HCT116 (cell line): ENCODE measurements around the gene ZNF862. TPM values are rescaled to one million over a fixed set of nuclear protein-coding genes. Genes with fewer than 3 reads are reported as not detected.

Source experiments
- ATAC-seq: fragments of 200-7000 bp; cut with Tn5 transposase; 2 replicates; pipeline ENCODE4 v1.9.1; 2020; ENCODE audit warnings: mild to moderate bottlenecking, moderate library complexity
- BruUV-seq: library from RNA; stranded (reverse); fragments of 400-500 nt; replicated peaks from 2 replicates; lab custom pipeline; 2021; lab: Mats Ljungman, UMichigan
- CTCF ChIA-PET: fragments of 300-600 bp; sonication (Branson Sonifier 250); formaldehyde crosslinking; loops from one replicate; lab custom pipeline; 2021; ENCODE audit warnings: antibody characterized with exemption; lab: Charles Lee
- POLR2A ChIA-PET: fragments of 300-600, 350-600 bp; sonication (Branson Sonifier 250); formaldehyde crosslinking; loops from one replicate; lab custom pipeline; 2021; ENCODE audit warnings: antibody characterized with exemption; lab: Charles Lee
- RAD21 ChIA-PET, 2 experiments: fragments of 300-600 bp; sonication (Branson Sonifier 250); formaldehyde crosslinking; loops; one replicate each; lab custom pipeline; 2023; ENCODE audit warnings: low total read pairs in 2 of 2; ENCODE audit not compliant: uncharacterized antibody in 2 of 2, unreplicated experiment in 2 of 2, low non-redundant PET in 1 of 2; lab: Charles Lee
- DNase-seq: peaks from one replicate; pipeline ENCODE4 v3.0.0-alpha.2; 2010; ENCODE audit warnings: low read depth, low spot score
- H2AFZ ChIP-seq: fragments of 200-600 bp; shearing (Covaris generic), sonication (generic); 2 replicates; pipeline ENCODE4 v1.6.1; 2017; ENCODE audit warnings: low read depth, mixed run types, mixed read lengths, antibody characterized with exemption, low read length; ENCODE audit not compliant: poor library complexity, severe bottlenecking
- H3K27ac ChIP-seq: 2 replicates; pipeline ENCODE4 v1.5.1; 2012; ENCODE audit warnings: low read depth, low read length
- H3K27me3 ChIP-seq: fragments of 200-600 bp; sonication (generic); 2 replicates; pipeline ENCODE4 v1.6.1; 2016; ENCODE audit warnings: mixed run types, low read length, mixed read lengths; ENCODE audit not compliant: insufficient read depth
- H3K36me3 ChIP-seq, 2 experiments: fragments of 200-500 bp in 1 of 2; fragments of 200-600 bp in 1 of 2; sonication (Bioruptor generic) in 1 of 2; sonication (generic) in 1 of 2; 2 replicates each; pipeline versions ENCODE4 v1.5.1 to v1.6.1; 2014 to 2016; ENCODE audit warnings: low read length in 2 of 2, inconsistent platforms in 1 of 2, mixed read lengths in 1 of 2, mixed run types in 1 of 2; ENCODE audit not compliant: insufficient read depth in 2 of 2, control insufficient read depth in 1 of 2
- H3K4me1 ChIP-seq, 2 experiments: fragments of 200-600 bp in 1 of 2; sonication (generic) in 1 of 2; 2 replicates each; pipeline versions ENCODE4 v1.5.1 to v1.6.1; 2012 to 2017; ENCODE audit warnings: low read length in 2 of 2, inconsistent platforms in 1 of 2, mild to moderate bottlenecking in 1 of 2, mixed read lengths in 1 of 2, mixed run types in 1 of 2, moderate library complexity in 1 of 2; ENCODE audit not compliant: insufficient read depth in 2 of 2, control insufficient read depth in 1 of 2
- H3K4me2 ChIP-seq: fragments of 200-600 bp; sonication (generic); 2 replicates; pipeline ENCODE4 v1.6.1; 2017; ENCODE audit warnings: mixed run types, low read length, mixed read lengths
- H3K4me3 ChIP-seq, 2 experiments: fragments of 200-600 bp in 1 of 2; sonication (generic) in 1 of 2; replicated peaks in 1 of 2; 2 replicates each; pipeline ENCODE4 v1.5.1; 2011 to 2016; ENCODE audit warnings: low read length in 2 of 2, control low read depth in 1 of 2, low read depth in 1 of 2, mild to moderate bottlenecking in 1 of 2, mixed read lengths in 1 of 2, mixed run types in 1 of 2
- H3K79me2 ChIP-seq: fragments of 200-600 bp; sonication (generic); 2 replicates; pipeline ENCODE4 v1.6.1; 2017; ENCODE audit warnings: mild to moderate bottlenecking, mixed run types, low read length, moderate library complexity, mixed read lengths; ENCODE audit not compliant: insufficient read depth
- H3K9ac ChIP-seq: fragments of 200-600 bp; sonication (generic); 2 replicates; pipeline ENCODE4 v1.6.1; 2016; ENCODE audit warnings: low read length, mixed read lengths
- H3K9me2 ChIP-seq: fragments of 200-600 bp; sonication (generic), shearing (Covaris generic); 2 replicates; pipeline ENCODE4 v1.6.1; 2017; ENCODE audit warnings: mixed run types, mild to moderate bottlenecking, moderate library complexity; ENCODE audit not compliant: insufficient read depth
- H3K9me3 ChIP-seq, 2 experiments: fragments of 200-500 bp in 1 of 2; fragments of 200-600 bp in 1 of 2; sonication (Bioruptor generic) in 1 of 2; sonication (generic) in 1 of 2; 2 replicates each; pipeline ENCODE4 v1.6.1; 2014 to 2017; ENCODE audit warnings: low read length in 2 of 2, mixed read lengths in 2 of 2, inconsistent platforms in 1 of 2, low read depth in 1 of 2, mild to moderate bottlenecking in 1 of 2, mixed run types in 1 of 2, moderate library complexity in 1 of 2; ENCODE audit not compliant: control insufficient read depth in 1 of 2, insufficient read depth in 1 of 2
- H4K20me1 ChIP-seq: fragments of 200-600 bp; sonication (generic), shearing (Covaris generic); 2 replicates; pipeline ENCODE4 v1.6.1; 2017; ENCODE audit warnings: mixed run types, mild to moderate bottlenecking, moderate library complexity; ENCODE audit not compliant: insufficient read depth
- EZH2 ChIP-seq: fragments of 200-600 bp; sonication (generic); IDR thresholded peaks from 2 replicates; pipeline ENCODE4 v1.6.1; 2017; ENCODE audit warnings: antibody characterized with exemption, mixed run types
- JUND ChIP-seq: IDR thresholded peaks from 2 replicates; pipeline ENCODE4 v1.6.1; 2012
- POLR2AphosphoS5 ChIP-seq: IDR thresholded peaks from 2 replicates; pipeline ENCODE4 v1.6.1; 2011; ENCODE audit warnings: mild to moderate bottlenecking, low read depth, low read length, moderate library complexity
- SRF ChIP-seq: IDR thresholded peaks from 2 replicates; pipeline ENCODE4 v1.6.1; 2012; ENCODE audit warnings: low read depth
- YY1 ChIP-seq: IDR thresholded peaks from 2 replicates; pipeline ENCODE4 v1.6.1; 2011; ENCODE audit warnings: low read length, low read depth, moderate library complexity, mild to moderate bottlenecking; ENCODE audit not compliant: insufficient replicate concordance; ENCODE audit errors: extremely low read depth
- ZFX ChIP-seq: fragments of 450-650 bp; IDR thresholded peaks from 2 replicates; pipeline ENCODE4 v1.6.1; 2017
- intact Hi-C: fragments of 100-400 bp; cut with micrococcal nuclease; formaldehyde crosslinking; loops from 2 replicates; pipeline ENCODE4 v1.10.0; 2022
- total RNA-seq: library from RNA; stranded (reverse); gene quantifications from one replicate; pipeline ENCODE4 v1.2.1, GENCODE V29; 2021; ENCODE audit not compliant: unreplicated experiment

Gene ZNF862
- total RNA-seq, 1 experiment from 2014 or later: 8.5 TPM

- Histone ChIP-seq H3K4me2 (no peak overlapping the region), H3K79me2 (no peaks in the 10 kb centered on the region), H3K4me3 (no peak overlapping the region), H2AFZ (no peak overlapping the region), H3K36me3 (no peaks in the 10 kb centered on the region), H3K4me1 (peaks cover 9 to 25% of the 10 kb centered on the region in 2 experiments; a peak in 3 of 4 replicates), H3K9me3 (no peaks in the 10 kb centered on the region), H3K27ac (no peak overlapping the region), H3K9ac (no peak overlapping the region), H3K27me3 (no peaks in the 10 kb centered on the region)
- ChIA-PET POLR2A (no interaction called here), CTCF (no interaction called here), RAD21 (no interaction called here)
- no peak for ATAC-seq
- BruUV-seq: no TSS peak
- intact Hi-C loops: no loop called here
- TF ChIP-seq EZH2 (no peak), SRF (no peak), ZFX (no peak), POLR2AphosphoS5 (no peak), YY1 (no peak)
- TF ChIP-seq, all 23 proteins: peak for 0
- no peaks in the 10 kb centered on the region for H4K20me1 ChIP-seq
- no peaks in the 10 kb centered on the region for H3K9me2 ChIP-seq
- no peak for DNase-seq
These were observed 37.2 kb downstream of the ZNF862 start for GRCh38 chr7:149875396-149875795.

DNA sequence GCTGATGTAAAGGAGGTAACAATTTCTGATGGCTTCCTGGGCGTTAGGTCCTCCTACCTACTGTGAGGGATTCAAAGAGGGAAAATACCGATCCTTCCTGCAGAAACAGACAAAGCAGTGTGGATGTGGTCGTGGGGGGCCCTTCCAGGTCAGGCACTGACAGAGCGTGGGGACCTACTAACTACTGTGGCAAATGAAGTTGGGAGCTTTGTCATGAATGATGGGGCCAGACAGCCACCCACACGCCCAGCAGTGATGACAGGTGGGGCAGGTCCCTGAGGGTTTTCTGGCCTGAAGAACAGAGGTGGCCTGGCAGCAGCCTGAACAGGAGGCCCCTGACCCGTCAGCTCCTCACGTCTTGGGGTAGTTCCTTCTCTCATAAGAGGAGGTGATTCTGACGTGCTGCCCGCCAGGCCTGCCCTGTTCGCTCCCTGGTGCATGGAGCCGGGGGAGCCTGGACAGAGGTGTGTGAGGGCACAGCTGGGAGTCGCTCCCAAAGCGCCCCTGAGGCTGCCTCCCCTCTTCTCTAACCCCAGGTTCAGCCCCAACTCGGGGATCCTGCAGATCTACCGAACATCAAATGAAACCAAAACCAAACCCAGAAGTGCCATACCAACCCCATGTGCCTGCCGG, 39.8 kb downstream of the ZNF862 start:
- Histone ChIP-seq H3K9ac (no peak overlapping the region), H3K36me3 (no peaks in the 10 kb centered on the region), H3K27ac (no peak overlapping the region), H3K9me2 (no peaks in the 10 kb centered on the region), H2AFZ (no peak overlapping the region), H3K4me3 (no peak overlapping the region), H3K9me3 (no peaks in the 10 kb centered on the region), H3K4me2 (no peak overlapping the region), H3K27me3 (no peaks in the 10 kb centered on the region), H3K4me1 (peaks cover 7 to 17% of the 10 kb centered on the region in 2 experiments; a peak in 3 of 4 replicates), H3K79me2 (no peaks in the 10 kb centered on the region)
- no peak for ATAC-seq
- intact Hi-C loops: no loop called here
- BruUV-seq: no TSS peak
- DNase-seq: no peak
- RAD21 ChIA-PET: no interaction called here
- TF ChIP-seq EZH2 (no peak), JUND (no peak)
- TF ChIP-seq, all 23 proteins: peak for 0
- CTCF ChIA-PET: no interaction called here
- H4K20me1 ChIP-seq: no peaks in the 10 kb centered on the region
- POLR2A ChIA-PET: no interaction called here
